ENCODE results near the gene PDE4B. TPM values are rescaled to one million over a fixed set of nuclear protein-coding genes. Genes with fewer than 3 reads are reported as not detected.

PDE4B gene
- total and polyA plus RNA-seq, 9 of the 15 experiments (the other 6 are each of a cell fraction or from before 2014, with no cell fraction given), result 0.09 TPM; not detected in 8

- no peaks in the 10 kb centered on the region for H3K9me1 ChIP-seq (ENCODE audit: control insufficient read depth, insufficient read depth, low read length)
- no peak overlapping the region for H2AFZ ChIP-seq (ENCODE audit: low read depth, low read length)
- no peak overlapping the region for H3K27ac ChIP-seq (ENCODE audit: extremely low read depth, low read depth, low read length)
- intact Hi-C loops (cut with micrococcal nuclease), result no loop called here
- no peak overlapping the region for H3K4me3 ChIP-seq
- H3K4me1 ChIP-seq (replicated peaks in 1 of 2; ENCODE audit: control insufficient read depth in 2 of 2, insufficient read depth in 2 of 2, low read length in 2 of 2), result no peaks in the 10 kb centered on the region
- H4K20me1 ChIP-seq (replicated peaks; ENCODE audit: control insufficient read depth, insufficient read depth, low read length), result no peaks in the 10 kb centered on the region
- ATAC-seq (no peak), FAIRE-seq (no peak), DNase-seq (ENCODE audit: extremely low read depth in 1 of 4, low spot score in 3 of 4) (no peak)
- CTCF ChIA-PET (ENCODE audit: low intra/inter-chr PET ratio), result no interaction called here
- H3K9ac ChIP-seq (ENCODE audit: insufficient read depth in 1 of 2, low read depth in 2 of 2, low read length in 2 of 2), result no peak overlapping the region
- no peak overlapping the region for H3K4me2 ChIP-seq (ENCODE audit: insufficient read depth, low read length)
- H3K9me3 ChIP-seq (replicated peaks; ENCODE audit: control insufficient read depth, insufficient read depth, low read depth, low read length), result no peaks in the 10 kb centered on the region
- POLR2A ChIA-PET, result no interaction called here
- H3K36me3 ChIP-seq (ENCODE audit: control insufficient read depth, insufficient read depth, low read length), result no peaks in the 10 kb centered on the region
- BruUV-seq (replicated peaks), result no TSS peak
- in situ Hi-C loops (cut with MboI), result no loop called here
- no peaks in the 10 kb centered on the region for H3K27me3 ChIP-seq (ENCODE audit: control insufficient read depth in 2 of 2, insufficient read depth in 2 of 2, low read length in 2 of 2)
- H3K79me2 ChIP-seq (ENCODE audit: control insufficient read depth, insufficient read depth, low read length), result no peaks in the 10 kb centered on the region
- TF ChIP-seq ZNF717 (CRISPR knock-in tag; IDR thresholded peaks at IDR 0.05) (no peak), GATAD2B (IDR thresholded peaks at IDR 0.05; ENCODE audit: borderline replicate concordance) (no peak), IFI16 (CRISPR knock-in tag; IDR thresholded peaks at IDR 0.05) (no peak), U2AF1 (optimal IDR thresholded peaks at IDR 0.05; ENCODE audit: low read depth, low read length) (no peak), SRSF7 (optimal IDR thresholded peaks at IDR 0.05; ENCODE audit: low read depth, low read length) (no peak), ZNF584 (CRISPR knock-in tag; IDR thresholded peaks at IDR 0.05; ENCODE audit: low read depth) (no peak), ZSCAN32 (CRISPR knock-in tag; IDR thresholded peaks at IDR 0.05) (no peak)
- TF ChIP-seq, protein P1, sequence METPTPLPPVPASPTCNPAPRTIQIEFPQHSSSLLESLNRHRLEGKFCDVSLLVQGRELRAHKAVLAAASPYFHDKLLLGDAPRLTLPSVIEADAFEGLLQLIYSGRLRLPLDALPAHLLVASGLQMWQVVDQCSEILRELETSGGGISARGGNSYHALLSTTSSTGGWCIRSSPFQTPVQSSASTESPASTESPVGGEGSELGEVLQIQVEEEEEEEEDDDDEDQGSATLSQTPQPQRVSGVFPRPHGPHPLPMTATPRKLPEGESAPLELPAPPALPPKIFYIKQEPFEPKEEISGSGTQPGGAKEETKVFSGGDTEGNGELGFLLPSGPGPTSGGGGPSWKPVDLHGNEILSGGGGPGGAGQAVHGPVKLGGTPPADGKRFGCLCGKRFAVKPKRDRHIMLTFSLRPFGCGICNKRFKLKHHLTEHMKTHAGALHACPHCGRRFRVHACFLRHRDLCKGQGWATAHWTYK (CRISPR knock-in tag; IDR thresholded peaks at IDR 0.05), result no peak
- TF ChIP-seq, protein P2, sequence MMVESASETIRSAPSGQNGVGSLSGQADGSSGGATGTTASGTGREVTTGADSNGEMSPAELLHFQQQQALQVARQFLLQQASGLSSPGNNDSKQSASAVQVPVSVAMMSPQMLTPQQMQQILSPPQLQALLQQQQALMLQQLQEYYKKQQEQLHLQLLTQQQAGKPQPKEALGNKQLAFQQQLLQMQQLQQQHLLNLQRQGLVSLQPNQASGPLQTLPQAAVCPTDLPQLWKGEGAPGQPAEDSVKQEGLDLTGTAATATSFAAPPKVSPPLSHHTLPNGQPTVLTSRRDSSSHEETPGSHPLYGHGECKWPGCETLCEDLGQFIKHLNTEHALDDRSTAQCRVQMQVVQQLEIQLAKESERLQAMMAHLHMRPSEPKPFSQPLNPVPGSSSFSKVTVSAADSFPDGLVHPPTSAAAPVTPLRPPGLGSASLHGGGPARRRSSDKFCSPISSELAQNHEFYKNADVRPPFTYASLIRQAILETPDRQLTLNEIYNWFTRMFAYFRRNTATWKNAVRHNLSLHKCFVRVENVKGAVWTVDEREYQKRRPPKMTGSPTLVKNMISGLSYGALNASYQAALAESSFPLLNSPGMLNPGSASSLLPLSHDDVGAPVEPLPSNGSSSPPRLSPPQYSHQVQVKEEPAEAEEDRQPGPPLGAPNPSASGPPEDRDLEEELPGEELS (CRISPR knock-in tag; IDR thresholded peaks at IDR 0.05; ENCODE audit: borderline replicate concordance), result no peak
- TF ChIP-seq, protein P3, sequence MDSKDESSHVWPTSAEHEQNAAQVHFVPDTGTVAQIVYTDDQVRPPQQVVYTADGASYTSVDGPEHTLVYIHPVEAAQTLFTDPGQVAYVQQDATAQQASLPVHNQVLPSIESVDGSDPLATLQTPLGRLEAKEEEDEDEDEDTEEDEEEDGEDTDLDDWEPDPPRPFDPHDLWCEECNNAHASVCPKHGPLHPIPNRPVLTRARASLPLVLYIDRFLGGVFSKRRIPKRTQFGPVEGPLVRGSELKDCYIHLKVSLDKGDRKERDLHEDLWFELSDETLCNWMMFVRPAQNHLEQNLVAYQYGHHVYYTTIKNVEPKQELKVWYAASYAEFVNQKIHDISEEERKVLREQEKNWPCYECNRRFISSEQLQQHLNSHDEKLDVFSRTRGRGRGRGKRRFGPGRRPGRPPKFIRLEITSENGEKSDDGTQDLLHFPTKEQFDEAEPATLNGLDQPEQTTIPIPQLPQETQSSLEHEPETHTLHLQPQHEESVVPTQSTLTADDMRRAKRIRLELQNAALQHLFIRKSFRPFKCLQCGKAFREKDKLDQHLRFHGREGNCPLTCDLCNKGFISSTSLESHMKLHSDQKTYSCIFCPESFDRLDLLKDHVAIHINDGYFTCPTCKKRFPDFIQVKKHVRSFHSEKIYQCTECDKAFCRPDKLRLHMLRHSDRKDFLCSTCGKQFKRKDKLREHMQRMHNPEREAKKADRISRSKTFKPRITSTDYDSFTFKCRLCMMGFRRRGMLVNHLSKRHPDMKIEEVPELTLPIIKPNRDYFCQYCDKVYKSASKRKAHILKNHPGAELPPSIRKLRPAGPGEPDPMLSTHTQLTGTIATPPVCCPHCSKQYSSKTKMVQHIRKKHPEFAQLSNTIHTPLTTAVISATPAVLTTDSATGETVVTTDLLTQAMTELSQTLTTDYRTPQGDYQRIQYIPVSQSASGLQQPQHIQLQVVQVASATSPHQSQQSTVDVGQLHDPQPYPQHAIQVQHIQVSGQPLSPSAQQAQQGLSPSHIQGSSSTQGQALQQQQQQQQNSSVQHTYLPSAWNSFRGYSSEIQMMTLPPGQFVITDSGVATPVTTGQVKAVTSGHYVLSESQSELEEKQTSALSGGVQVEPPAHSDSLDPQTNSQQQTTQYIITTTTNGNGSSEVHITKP (IDR thresholded peaks at IDR 0.05; ENCODE audit: partially characterized antibody), result no peak
- TF ChIP-seq, protein P4, sequence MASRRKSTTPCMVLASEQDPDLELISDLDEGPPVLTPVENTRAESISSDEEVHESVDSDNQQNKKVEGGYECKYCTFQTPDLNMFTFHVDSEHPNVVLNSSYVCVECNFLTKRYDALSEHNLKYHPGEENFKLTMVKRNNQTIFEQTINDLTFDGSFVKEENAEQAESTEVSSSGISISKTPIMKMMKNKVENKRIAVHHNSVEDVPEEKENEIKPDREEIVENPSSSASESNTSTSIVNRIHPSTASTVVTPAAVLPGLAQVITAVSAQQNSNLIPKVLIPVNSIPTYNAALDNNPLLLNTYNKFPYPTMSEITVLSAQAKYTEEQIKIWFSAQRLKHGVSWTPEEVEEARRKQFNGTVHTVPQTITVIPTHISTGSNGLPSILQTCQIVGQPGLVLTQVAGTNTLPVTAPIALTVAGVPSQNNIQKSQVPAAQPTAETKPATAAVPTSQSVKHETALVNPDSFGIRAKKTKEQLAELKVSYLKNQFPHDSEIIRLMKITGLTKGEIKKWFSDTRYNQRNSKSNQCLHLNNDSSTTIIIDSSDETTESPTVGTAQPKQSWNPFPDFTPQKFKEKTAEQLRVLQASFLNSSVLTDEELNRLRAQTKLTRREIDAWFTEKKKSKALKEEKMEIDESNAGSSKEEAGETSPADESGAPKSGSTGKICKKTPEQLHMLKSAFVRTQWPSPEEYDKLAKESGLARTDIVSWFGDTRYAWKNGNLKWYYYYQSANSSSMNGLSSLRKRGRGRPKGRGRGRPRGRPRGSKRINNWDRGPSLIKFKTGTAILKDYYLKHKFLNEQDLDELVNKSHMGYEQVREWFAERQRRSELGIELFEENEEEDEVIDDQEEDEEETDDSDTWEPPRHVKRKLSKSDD (conservative IDR thresholded peaks at IDR 0.05; ENCODE audit: low read length), result no peak
- TF ChIP-seq, protein P5, sequence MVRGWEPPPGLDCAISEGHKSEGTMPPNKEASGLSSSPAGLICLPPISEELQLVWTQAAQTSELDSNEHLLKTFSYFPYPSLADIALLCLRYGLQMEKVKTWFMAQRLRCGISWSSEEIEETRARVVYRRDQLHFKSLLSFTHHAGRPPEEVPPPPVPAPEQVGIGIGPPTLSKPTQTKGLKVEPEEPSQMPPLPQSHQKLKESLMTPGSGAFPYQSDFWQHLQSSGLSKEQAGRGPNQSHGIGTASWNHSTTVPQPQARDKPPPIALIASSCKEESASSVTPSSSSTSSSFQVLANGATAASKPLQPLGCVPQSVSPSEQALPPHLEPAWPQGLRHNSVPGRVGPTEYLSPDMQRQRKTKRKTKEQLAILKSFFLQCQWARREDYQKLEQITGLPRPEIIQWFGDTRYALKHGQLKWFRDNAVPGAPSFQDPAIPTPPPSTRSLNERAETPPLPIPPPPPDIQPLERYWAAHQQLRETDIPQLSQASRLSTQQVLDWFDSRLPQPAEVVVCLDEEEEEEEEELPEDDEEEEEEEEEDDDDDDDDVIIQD (CRISPR knock-in tag; IDR thresholded peaks at IDR 0.05), result no peak
These were observed 422.2 kb downstream of the PDE4B start for GRCh38 chr1:66214901-66215300.
